HG03135 (cell line): Measurements from ENCODE around the gene RFC5.
"Not testable (repeated sequence)": the region's sequence is repeated elsewhere in the genome, so short reads cannot be mapped to it uniquely, and the experiment has no call there.

Experiments
- ATAC-seq: cut with Tn5 transposase; IDR thresholded peaks from one replicate; pipeline ENCODE4 v1.9.1; 2021; ENCODE audit warnings: mild to moderate bottlenecking, moderate library complexity; ENCODE audit not compliant: unreplicated experiment

Gene RFC5

GRCh38 chr12:118070650-118071049 lies 54.1 kb downstream of the RFC5 start:
- no peak for ATAC-seq

- ATAC-seq: no peak
Observed at GRCh38 chr12:118073768-118074167, 57.3 kb downstream of the RFC5 start.

GRCh38 chr12:118081521-118081920 lies 65.0 kb downstream of the RFC5 start:
- ATAC-seq: not testable (repeated sequence)
